Neuron (in vitro differentiated cells): ENCODE results near the gene NDUFB10.

Experiments used
- H2AFZ ChIP-seq: one replicate; pipeline ENCODE4 v1.6.1; 2013; ENCODE audit warnings: low read depth, mild to moderate bottlenecking, inconsistent platforms, low read length, moderate library complexity
- H3K27me3 ChIP-seq: one replicate; pipeline ENCODE4 v1.6.1; 2013; ENCODE audit warnings: low read length; ENCODE audit not compliant: insufficient read depth
- H3K36me3 ChIP-seq: one replicate; pipeline ENCODE4 v1.6.1; 2013; ENCODE audit warnings: low read length; ENCODE audit not compliant: insufficient read depth
- H3K4me1 ChIP-seq: one replicate; pipeline ENCODE4 v1.6.1; 2013; ENCODE audit warnings: low read length; ENCODE audit not compliant: insufficient read depth
- H3K4me3 ChIP-seq: 2 replicates; pipeline ENCODE4 v1.5.1; 2013; ENCODE audit warnings: mild to moderate bottlenecking, low read length, moderate library complexity
- H3K9me3 ChIP-seq: one replicate; pipeline ENCODE4 v1.6.1; 2013; ENCODE audit warnings: low read length

NDUFB10 gene

DNA sequence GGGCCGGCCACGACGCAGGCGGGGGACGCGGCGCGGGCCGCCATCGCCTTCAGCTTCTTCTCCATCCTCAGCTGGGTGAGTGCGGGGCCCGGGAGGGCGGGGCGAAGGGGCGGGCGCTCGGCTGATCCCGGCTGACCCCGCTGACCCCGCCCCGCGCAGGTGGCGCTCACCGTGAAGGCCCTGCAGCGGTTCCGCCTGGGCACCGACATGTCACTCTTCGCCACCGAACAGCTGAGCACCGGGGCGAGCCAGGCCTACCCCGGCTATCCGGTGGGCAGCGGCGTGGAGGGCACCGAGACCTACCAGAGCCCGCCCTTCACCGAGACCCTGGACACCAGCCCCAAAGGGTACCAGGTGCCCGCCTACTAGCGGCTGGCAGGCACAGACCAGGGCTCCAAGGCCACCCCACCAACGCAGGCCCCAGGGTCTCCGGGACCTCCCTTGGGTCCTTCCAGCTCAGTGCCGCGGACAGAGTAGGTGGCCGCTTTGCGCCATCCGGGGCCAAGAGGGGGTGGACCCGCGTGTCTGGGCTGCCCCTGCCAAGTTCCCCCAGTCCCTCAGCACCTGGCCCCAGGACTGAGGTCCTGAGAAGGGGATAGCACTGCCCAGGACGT is 33.5 kb downstream of the NDUFB10 start:
- peaks cover 9% of the 10 kb centered on the region for H3K36me3 ChIP-seq
- H3K4me1 ChIP-seq, result peaks cover 10% of the 10 kb centered on the region
- H3K4me3 ChIP-seq, result no peak overlapping the region
- peaks cover 30% of the 10 kb centered on the region for H3K27me3 ChIP-seq
- no peaks in the 10 kb centered on the region for H3K9me3 ChIP-seq
- H2AFZ ChIP-seq, result no peak overlapping the region

DNA sequence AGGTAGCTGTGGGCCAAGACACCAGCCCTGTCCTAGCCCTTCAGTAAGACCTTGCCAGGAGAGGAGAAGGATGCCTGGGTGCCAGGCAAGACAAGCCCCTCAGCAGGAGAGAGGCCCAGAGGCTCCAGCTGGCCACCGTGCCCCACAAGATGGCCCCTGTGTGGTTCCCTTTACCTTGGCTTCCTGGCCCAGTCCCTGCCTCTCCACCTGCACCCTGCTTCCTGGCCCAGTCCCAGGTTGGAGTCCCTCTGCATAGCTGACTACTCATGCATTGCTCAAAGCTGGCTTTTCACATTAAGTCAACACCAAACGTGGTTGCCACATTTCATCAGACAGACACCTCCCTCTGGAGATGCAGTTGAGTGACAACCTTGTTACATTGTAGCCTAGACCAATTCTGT is 34.4 kb downstream of the NDUFB10 start:
- H2AFZ ChIP-seq, result no peak overlapping the region
- no peaks in the 10 kb centered on the region for H3K9me3 ChIP-seq
- peaks cover 10% of the 10 kb centered on the region for H3K4me1 ChIP-seq
- H3K36me3 ChIP-seq, result peaks cover 17% of the 10 kb centered on the region
- H3K27me3 ChIP-seq, result peaks cover 30% of the 10 kb centered on the region
- no peak overlapping the region for H3K4me3 ChIP-seq

DNA sequence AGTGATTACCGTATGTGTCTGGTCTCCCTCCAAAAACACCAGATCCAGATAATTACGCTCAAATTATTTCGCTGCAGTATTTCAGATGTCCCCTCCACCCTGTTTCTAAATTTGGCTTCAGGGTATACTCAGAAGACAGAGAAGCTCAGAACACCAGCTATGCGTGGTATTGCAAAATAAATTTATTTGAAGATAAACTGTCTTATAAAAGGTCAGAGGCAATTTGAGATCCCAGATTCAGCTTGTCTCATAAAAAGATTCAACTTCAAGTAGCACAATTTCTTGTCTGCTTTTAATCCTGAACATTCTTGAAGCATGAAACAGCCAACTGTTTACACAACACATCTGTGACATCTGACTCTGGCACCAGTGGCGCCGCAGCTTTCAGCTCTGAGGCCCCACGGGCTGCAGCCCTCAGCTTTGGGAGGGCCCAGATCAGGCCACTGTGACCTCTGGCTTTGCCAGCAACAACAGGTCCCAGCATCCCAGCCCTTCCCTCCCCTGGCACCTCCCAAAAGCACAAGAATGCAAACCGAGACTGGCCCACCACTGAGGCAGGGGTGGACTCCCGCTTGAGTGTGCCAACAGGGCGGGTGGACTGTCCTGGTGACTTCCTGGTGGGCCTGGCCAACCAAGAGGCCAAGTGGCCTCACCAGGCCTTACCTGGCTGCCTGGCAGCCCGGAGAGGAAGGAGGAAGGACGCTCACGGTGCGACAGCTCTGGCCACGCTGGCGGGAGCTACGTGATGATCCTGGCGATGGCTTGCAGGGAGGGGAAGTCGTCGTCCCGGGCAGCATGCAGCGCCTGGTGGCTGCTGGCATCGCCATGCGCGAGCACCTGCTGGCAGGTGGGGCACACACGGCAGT is 38.4 kb downstream of the NDUFB10 start:
- no peaks in the 10 kb centered on the region for H3K9me3 ChIP-seq
- H3K27me3 ChIP-seq, result peaks cover 5% of the 10 kb centered on the region
- H3K4me3 ChIP-seq, result no peak overlapping the region
- no peaks in the 10 kb centered on the region for H3K4me1 ChIP-seq
- peaks cover 55% of the 10 kb centered on the region for H3K36me3 ChIP-seq
- H2AFZ ChIP-seq, result no peak overlapping the region

DNA sequence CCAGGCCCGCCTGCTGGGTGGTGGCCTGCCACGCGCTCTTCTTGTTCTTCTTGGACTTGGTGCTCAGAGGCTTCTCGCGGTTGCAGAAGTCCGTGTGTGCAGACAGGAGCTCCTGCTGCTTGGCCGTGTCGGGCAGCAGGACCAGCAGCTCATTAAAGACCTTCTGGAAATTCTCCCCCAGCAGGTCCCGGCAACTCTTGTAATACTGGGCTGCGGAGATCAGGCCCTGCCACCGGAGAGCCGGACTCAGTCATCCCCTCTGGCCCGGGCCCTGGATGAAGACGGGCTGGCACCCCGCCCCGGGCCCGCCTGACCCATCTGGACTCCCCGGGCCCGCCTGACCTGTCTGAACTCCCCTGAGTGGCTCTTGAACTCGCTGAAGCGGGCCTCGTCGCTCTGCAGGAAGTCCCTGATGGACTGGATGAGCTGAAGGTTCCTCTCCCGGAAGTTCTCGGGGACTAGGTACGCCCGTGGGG is 39.1 kb downstream of the NDUFB10 start:
- no peaks in the 10 kb centered on the region for H3K9me3 ChIP-seq
- no peak overlapping the region for H2AFZ ChIP-seq
- H3K4me3 ChIP-seq, result no peak overlapping the region
- H3K27me3 ChIP-seq, result peaks cover under 1% of the 10 kb centered on the region
- peaks cover 61% of the 10 kb centered on the region for H3K36me3 ChIP-seq
- no peaks in the 10 kb centered on the region for H3K4me1 ChIP-seq

DNA sequence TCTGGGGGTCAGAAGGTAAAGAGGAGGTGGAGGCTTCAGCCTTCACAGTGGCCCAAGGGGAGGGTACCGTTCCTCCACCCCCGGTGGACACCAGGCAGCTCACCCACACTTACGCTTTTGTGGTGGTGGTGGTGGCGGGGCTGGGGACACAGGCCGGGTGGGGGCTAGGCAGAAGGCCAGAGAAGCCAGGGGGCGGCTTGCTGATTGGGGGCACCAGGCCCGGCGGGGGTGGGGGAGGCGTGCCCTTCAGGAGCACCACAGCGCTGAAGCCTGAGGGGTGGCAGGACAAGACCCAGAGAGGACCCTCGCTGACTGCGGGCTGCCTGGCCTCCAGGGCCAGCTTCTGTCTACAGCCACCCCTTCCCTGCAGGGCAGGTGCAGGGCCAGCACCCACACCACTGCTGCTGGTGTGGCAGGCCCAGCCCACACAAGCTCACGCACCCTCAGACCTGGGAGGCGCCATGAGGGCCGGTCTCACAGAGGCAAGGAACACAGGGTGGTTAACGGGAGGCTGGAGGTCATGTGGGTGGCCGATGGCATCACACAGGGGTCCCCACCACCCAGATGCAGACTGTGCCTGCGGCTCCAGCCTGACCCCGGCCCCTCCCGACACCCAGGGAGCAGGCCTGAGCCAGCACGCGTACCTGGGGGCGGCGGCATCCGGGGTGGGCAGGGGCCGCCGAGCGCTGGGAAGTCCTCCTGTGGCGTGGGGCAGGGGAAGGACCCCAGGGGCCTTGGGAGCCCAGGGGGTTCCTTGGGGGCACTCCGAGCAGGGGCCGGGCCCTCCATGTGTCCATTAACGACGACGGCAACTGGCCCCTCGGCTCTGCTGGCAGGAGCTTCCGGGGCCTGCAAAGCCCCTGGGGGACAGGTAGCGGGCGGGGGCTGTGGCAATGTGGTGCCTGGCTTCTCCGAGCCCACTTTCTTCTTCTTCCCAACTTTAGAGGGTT is 39.8 kb downstream of the NDUFB10 start:
- Histone ChIP-seq H3K4me1 (peaks cover 5% of the 10 kb centered on the region), H3K36me3 (peaks cover 63% of the 10 kb centered on the region), H3K4me3 (no peak overlapping the region), H3K9me3 (no peaks in the 10 kb centered on the region), H3K27me3 (no peaks in the 10 kb centered on the region), H2AFZ (no peak overlapping the region)

GRCh38 chr16:1999866-2000514 is 40.7 kb downstream of the NDUFB10 start:
- Histone ChIP-seq H3K9me3 (no peaks in the 10 kb centered on the region), H3K4me1 (peaks cover 13% of the 10 kb centered on the region), H3K36me3 (peaks cover 63% of the 10 kb centered on the region), H3K27me3 (no peaks in the 10 kb centered on the region), H3K4me3 (no peak overlapping the region), H2AFZ (no peak overlapping the region)

DNA sequence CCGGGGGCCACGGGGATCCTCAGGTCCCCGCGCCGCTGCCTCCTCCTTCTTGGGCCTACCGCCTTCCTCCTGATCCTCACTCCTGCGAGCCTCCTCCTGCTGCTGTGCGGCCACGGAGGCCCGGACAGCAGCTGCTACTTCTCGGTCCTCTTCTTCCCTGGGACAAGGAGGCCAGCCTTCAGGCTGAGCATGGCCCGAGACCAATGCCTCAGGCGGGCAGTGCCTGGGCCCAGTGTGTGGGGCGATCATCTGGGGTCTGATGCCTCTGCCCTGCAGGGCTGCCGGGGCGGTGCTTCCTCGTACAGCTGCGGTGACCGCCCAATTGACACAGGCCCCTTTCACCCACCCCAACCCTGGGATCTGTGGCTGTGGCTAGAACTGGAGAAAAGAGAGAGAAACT is 41.7 kb downstream of the NDUFB10 start:
- Histone ChIP-seq H3K36me3 (peaks cover 63% of the 10 kb centered on the region), H3K27me3 (no peaks in the 10 kb centered on the region), H3K4me1 (peaks cover 22% of the 10 kb centered on the region), H2AFZ (no peak overlapping the region), H3K4me3 (no peak overlapping the region), H3K9me3 (no peaks in the 10 kb centered on the region)

GRCh38 chr16:2001456-2002355 is 42.4 kb downstream of the NDUFB10 start:
- Histone ChIP-seq H3K9me3 (no peaks in the 10 kb centered on the region), H3K27me3 (no peaks in the 10 kb centered on the region), H3K4me3 (no peak overlapping the region), H2AFZ (no peak overlapping the region), H3K4me1 (peaks cover 24% of the 10 kb centered on the region), H3K36me3 (peaks cover 62% of the 10 kb centered on the region)

GRCh38 chr16:2002406-2003230 is 43.3 kb downstream of the NDUFB10 start:
- H3K27me3 ChIP-seq, result no peaks in the 10 kb centered on the region
- H3K4me1 ChIP-seq, result peaks cover 30% of the 10 kb centered on the region
- H3K36me3 ChIP-seq, result peaks cover 56% of the 10 kb centered on the region
- no peak overlapping the region for H3K4me3 ChIP-seq
- no peaks in the 10 kb centered on the region for H3K9me3 ChIP-seq
- no peak overlapping the region for H2AFZ ChIP-seq

DNA sequence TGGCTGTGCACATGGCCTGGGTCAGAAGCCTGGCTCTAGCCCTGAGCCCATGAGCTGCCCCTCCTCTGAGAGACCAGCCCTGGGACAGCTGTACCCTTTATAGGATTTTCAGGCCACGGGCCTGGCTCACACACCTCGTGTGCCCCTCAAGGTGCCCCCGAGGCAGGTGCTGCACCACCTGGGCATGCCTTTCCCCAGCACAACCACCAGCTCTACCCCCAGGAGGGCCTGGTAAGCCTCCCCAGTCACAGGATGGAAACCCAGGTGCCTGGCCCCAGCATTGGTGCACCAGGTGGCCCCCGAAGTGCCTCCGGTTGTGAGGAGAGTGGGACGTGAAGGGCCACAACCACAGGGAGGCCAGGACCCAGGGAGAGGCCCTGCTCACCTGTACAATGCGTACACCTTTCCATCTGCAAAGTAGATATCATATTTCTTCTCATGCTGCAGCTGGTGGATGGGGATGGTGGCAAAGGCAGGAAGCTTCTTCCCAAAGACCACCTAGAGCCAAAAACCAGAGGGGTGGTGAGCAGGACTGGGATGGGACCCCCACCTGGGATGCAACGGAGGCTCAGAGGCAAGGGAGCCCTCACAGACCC is 44.0 kb downstream of the NDUFB10 start:
- H3K27me3 ChIP-seq, result no peaks in the 10 kb centered on the region
- H3K36me3 ChIP-seq, result peaks cover 52% of the 10 kb centered on the region
- no peak overlapping the region for H3K4me3 ChIP-seq
- no peaks in the 10 kb centered on the region for H3K9me3 ChIP-seq
- H2AFZ ChIP-seq, result no peak overlapping the region
- peaks cover 37% of the 10 kb centered on the region for H3K4me1 ChIP-seq
